Measurements from ENCODE around the gene HAX1.
"Not testable (repeated sequence)": the region's sequence is repeated elsewhere in the genome, so short reads cannot be mapped to it uniquely, and the experiment has no call there.

Gene HAX1

DNA sequence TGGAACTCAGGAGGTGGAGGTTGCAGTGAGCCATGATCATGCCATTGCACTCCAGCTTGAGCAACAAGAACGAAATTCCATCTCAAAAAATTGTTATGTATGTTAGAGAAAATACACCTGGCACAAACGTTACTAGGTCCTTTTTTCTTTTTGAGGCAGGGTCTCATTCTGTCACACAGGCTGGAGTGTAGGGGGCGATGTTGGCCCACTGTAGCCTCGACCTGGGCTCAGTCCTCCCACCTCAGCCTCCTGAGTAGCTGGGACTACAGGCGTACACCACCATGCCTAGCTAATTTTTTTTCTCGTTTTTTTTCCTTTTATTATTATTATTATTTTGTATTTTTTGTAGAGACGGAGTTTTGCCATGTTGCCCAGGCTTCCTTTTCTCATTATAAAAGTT, 4.4 kb downstream of the HAX1 start:
- no peak for DNase-seq (ENCODE audit: low spot score)

DNA sequence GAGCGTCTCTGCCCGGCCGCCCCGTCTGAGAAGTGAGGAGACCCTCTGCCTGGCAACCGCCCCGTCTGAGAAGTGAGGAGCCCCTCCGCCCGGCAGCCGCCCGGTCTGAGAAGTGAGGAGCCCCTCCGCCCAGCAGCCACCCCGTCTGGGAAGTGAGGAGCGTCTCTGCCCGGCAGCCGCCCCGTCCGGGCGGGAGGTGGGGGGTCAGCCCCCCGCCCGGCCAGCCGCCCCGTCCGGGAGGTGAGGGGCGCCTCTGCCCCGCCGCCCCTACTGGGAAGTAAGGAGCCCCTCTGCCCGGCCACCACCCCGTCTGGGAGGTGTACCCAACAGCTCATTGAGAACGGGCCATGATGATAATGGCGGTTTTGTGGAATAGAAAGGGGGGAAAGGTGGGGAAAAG, 15.2 kb downstream of the HAX1 start:
- DNase-seq (ENCODE audit: low spot score), result not testable (repeated sequence)

DNA sequence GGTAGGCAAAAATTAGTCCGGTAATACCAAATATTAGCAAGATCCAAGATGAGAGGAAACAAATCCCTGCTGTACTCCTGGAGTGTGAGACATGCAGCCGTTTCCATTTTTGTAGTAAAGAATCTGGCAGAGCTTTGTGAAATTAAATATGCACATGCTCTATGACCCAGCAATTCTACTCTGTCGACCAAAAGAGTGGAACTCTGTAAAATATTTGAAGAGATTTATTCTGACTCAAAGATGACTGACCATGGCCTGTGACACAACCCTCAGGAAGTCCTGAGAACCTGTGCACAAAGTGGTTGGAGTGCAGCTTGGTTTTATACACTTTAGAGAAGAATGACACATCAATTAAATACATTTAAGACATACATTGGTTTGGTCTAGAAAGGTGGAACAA, 16.2 kb downstream of the HAX1 start:
- DNase-seq (ENCODE audit: low spot score), result peak; percentile 49

DNA sequence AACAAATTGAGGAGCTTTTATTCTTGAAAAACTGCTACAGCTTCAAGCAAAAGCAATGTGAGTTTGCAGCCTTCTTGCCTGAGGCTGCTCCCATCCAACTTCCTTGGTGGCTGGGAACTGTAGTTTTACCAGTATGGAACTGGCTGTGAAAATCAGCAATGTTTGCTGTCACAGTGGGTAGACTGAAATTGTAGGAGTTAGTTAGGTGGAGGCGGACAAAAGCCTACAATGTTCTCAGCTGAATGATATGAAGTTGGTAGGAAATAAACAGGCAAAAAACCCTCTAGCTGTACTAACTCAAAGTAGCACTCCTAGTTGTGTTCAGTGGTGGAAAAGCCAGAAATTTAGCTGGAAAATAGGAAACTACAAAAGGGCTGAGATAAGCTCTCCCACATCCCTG, 18.5 kb downstream of the HAX1 start:
- no peak for DNase-seq (ENCODE audit: low spot score)

DNA sequence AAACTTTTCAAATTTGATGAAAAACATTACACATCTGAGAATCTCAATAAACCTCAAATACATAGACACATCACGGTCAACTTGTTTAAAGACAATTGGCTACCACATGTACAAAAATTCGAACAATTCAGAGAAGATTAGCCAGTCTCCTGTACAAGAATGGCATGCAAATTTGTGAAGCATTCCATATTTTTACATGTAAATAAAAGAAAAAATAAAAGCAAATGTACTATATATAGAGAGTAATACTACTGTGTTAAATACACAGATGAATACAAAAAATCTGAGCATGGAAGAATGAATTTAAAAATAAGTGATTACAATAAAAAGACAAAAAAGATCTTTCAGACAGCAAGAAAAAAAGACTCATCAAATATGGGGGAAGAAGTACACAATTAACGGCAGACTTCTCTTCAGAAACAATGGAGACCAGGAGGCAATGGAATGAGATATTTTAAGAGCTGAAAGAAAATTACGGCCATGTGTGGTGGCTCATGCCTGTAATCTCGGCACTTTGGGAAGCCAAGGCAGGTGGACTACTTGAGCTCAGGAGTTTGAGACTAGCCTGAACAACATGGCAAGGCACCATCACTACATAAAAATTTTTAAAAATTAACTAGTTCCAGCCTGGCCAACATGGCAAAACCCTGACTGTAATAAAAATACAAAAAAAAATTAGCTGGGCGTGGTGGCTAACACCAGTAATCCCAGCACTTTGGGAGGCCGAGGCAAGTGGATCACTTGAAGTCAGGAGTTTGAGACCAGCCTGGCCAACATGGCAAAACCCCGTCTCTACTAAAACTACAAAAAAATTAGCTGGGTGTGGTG, 23.2 kb downstream of the HAX1 start:
- peak; percentile 35 for DNase-seq (ENCODE audit: low spot score)

DNA sequence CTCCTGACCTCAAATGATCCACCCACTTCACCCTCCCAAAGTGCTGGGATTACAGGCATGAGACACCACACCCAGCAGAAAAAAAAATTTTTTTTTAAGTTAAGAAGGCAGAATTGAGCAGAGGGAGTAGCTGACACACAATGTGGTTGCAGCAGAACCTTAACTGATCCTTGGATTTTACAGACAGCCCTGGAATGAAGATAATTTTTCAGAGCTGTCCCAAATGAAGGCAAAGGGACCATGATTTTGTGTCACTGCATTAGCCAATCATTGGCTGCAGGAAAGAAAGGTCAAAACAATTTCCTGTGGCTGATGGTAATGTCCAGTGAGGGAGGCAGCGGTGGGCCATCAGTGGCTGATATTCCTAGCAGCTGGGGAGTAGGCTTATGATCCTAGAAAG, 29.2 kb downstream of the HAX1 start:
- DNase-seq (ENCODE audit: low spot score), result no peak

DNA sequence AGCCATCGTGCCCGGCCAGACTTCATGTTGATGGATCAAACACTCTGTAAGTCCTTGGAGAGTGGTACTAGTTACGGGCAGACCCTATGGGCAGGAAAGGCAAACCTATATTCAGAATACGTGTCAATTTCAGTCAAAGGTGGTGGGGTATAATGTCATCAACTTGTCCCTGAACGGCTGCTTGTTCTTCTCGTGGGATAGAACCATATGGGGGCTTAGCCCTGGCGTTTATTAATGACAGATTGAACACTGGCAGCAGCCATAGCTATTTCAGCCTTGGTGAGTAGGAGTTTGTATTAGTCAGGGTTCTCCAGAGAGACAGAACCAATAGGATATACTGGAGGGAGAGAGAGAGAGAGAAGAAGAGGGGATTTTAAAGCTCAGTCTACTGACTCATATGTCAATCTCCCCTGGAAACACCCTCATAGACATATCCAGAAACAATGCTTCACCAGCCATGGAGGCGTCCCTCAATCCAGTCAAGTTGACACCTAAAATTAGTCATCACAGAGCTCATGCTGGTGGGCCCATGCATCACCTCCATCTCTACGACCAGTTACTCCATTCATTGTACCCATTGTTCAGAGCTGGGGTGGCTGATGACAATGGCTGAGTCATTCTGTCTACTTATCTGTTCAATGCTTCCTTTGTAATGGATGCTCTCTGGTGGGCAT, 32.4 kb downstream of the HAX1 start:
- DNase-seq (ENCODE audit: low spot score), result peak; percentile 70

DNA sequence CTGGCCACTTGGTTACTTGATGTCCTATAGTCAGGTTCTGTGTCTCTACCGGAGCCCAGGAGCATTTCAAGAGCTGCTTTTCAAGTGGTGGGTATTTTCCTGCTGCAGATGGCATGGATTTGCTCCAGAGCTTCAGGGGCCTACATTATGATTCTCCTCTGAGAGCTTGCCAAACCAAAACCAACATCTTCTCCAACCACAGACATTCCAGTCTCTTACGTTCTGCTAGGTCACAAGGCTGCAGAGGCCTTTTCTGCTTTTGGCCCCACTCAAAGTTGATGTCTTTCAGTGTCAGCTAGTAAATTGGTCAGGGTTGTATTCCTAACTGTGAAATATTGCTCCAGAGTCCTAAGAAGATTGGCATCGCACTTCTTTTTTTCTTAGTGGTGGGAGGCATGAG, 33.7 kb downstream of the HAX1 start:
- DNase-seq (ENCODE audit: low spot score), result no peak

DNA sequence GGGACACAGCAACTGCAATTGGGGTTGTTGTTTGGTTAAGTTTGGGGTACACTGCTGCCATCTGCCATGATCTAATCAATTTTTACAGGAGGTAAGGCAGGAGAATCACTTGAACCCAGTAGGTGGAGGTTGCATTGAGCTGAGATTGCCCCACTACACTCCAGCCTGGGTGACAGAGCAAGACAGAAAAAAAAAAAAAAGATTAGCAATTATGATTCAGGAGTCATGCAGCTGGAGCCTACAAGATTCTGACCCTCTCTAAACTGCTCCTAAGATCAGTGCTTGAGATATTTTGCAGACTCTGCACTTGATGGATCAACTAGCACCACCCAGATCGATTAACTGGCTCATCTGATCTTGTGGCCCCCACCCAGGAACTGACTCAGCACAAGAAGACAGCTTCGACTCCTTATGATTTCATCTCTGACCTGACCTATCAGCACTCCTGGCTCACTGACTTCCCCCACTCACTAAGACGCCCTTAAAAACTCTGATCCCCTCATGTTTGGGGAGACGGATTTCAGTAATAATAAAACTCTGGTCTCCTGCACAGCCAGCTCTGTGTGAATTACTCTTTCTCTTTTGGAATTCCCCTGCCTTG, 35.3 kb downstream of the HAX1 start:
- DNase-seq (ENCODE audit: low spot score), result not testable (repeated sequence)

DNA sequence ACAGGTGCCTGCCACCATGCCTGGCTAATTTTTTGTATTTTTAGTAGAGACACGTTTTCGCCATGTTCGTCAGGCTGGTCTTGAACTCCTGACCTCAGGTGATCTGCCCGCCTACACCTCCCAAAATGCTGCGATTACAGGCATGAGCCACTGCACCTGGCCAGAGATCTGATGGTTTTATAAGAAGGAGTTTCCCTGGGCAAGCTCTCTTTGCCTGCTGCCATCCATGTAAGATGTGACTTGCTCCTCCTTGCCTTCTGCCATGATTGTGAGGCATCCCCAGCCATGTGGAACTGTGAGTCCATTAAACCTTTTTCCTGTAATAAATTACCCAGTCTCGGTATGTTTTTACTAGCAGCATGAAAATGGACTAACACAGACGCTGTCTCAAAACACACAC, 36.7 kb downstream of the HAX1 start:
- DNase-seq (ENCODE audit: low spot score), result not testable (repeated sequence)

DNA sequence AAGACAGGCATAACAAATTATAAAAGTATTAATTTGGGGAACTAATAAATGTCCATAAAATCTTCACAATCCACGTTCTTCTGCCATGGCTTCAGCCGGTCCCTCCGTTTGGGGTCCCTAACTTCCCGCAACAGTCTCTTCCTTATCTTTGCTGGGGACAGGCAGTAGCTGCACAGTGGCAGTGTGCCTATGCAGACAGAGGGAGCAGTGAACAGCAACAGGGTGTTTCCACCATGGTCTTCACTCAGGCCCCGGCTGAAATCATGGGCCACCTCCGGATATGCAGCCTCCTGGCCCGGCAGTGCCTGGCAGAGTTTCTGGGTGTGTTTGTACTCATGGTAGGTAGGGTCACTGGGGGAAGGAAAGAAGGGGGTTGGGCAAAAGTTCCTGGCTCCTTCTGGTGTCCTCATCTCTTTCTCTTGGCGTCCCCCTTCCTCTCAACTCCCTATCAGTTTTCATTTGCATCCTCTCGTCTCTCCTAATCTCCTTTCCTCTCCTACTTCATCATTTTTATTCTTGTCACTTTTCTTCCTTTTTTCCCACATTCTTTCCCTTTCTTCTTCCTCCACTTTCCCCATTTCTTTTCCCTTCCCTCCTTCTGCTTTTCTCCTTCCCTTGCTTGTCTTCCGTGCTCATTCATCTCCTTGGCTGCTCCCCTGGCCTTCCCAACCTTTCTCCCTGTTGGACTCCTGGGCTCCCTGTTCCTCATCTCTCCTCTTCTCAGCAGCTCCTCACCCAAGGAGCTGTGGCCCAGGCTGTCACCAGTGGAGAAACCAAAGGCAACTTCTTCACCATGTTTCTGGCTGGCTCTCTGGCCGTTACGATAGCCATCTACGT, 40.0 kb downstream of the HAX1 start:
- DNase-seq (ENCODE audit: low spot score), result not testable (repeated sequence)

DNA sequence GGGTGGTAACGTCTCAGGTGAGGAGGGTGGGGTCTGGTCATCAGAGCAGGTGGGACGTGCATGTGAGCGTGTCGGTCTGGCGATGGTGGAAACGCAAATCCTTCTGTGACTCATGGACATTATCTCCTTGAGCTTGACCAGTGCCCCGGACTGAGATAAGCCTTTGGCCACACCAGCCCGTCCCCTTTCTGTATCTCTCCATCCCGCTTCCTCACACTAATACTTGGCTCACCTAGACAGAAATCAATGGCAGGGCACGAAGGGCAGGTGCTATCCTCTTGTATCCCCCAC, 40.6 kb downstream of the HAX1 start:
- DNase-seq (ENCODE audit: low spot score), result no peak

DNA sequence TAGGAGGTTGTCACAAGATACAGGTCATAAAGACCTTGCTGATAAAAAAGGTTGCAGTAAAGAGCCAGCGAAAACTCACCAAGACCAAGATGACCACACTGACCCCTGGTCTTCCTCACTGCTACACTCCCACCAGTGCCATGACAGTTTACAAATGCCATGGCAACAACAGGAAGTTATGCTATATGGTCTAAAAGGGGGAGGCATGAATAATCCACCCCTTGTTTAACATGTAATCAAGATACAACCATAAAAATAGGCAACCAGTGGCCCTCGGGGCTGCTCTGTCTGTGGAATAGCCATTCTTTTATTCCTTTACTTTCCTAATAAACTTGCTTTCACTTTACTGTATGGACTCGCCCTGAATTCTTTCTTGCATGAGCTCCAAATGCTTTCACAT, 41.8 kb downstream of the HAX1 start:
- DNase-seq (ENCODE audit: low spot score), result not testable (repeated sequence)

DNA sequence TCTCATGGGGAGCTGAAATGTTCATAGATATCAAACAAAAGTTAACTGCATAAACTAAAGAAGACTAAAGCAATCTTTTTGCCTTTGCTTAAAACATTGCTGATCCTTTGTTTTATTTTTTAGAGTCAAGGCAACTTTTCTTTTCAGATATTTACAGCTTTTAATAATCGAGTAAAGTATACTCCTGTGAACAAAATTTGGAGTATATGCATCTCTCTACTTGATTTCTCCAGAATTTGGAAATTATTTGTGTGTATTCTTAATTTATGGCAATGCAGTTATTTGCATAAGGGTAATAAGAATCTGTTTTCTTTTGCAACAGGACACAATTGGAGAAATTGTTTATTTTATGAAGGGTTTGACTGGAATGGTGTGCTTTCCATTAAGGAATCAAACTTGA, 44.3 kb downstream of the HAX1 start:
- no peak for DNase-seq (ENCODE audit: low spot score)

DNA sequence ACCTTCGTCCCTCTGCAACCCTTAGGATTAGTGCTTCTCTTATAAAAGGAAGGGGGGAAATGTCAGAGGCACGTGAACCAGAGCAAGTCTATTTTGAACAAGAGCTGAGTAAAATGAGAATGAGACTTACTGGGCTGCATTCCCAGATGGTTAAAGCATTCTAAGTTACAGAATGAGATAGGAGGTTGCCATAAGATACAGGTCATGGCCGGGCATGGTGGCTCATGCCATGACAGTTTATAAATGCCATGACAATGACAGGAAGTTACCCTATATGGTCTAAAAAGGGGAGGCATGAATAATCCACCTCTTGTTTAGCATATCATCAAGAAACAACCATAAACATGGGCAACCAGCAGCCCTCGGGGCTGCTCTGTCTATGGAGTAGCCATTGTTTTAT, 46.0 kb downstream of the HAX1 start:
- peak; percentile 40 for DNase-seq (ENCODE audit: low spot score)

DNA sequence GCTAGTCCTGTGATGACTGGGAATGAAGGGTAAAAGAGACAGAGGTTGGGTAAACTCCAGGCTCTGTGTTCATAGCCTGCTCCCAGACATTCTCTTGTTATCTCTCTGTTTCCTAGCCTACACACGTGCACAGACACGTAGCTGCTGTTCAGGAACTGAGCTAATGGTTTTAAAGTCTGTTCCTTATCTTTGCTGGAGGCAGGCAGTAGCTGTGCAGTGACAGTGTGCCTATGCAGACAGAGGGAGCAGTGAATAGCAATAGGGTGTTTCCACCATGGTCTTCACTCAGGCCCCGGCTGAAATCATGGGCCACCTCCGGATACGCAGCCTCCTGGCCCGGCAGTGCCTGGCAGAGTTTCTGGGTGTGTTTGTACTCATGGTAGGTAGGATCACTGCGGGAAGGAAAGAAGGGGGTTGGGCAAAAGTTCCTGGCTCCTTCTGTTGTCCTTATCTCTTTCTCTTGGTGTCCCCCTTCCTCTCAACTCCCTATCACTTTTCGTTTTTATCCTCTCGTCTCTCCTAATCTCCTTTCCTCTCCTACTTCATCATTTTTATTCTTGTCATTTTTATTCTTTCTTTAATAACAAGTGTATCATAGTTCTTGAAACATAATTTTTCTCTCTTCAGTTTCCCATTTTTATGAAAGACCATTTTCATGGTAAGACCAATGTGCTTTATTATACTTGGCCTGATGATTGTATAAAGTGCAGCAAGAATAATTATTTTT, 48.6 kb downstream of the HAX1 start, which contains the start of gene AQP10:
AQP10 (plus strand) TSS at position 212 of the 727 bp plus-strand sequence; CDS start at position 275, 63 bp downstream.
- no peak for DNase-seq (ENCODE audit: low spot score)

DNA sequence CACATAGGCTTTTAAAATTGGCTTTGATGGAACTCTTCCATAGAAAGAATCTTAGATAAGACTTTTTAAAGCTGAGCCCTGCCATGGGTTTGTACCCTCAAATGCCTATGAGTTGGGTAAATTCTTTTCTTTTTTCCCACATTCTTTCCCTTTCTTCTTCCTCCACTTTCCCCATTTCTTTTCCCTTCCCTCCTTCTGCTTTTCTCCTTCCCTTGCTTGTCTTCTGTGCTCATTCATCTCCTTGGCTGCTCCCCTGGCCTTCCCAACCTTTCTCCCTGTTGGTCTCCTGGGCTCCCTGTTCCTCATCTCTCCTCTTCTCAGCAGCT, 49.1 kb downstream of the HAX1 start:
- not testable (repeated sequence) for DNase-seq (ENCODE audit: low spot score)

DNA sequence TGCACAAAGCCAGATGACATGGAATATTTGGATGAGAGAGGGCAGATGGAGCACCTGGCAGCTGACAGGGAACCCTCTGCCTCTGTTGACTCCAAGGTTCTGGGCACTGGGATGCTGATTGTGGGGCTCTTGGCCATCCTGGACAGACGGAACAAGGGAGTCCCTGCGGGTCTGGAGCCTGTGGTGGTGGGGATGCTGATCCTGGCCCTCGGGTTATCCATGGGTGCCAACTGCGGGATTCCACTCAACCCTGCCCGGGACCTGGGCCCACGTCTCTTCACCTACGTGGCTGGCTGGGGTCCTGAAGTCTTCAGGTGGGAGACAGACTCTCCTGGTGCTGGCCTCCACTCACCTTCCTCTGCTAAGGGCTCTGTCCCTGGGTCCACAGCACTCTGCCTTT, 51.1 kb downstream of the HAX1 start:
- DNase-seq (ENCODE audit: low spot score), result no peak

DNA sequence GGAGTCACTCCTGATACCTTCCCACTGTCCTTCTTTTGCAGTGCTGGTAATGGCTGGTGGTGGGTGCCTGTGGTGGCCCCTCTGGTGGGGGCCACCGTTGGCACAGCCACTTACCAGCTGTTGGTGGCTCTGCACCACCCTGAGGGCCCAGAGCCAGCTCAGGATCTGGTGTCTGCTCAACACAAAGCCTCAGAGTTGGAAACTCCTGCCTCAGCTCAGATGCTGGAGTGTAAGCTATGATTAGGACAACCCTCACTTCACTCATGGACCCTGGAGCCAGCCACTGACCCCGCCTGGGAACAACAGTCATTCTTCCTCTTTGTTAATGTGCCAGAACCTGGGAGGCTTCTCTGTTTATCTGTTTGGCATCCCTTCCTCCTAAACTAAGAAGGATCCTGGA, 51.8 kb downstream of the HAX1 start:
- no peak for DNase-seq (ENCODE audit: low spot score)

DNA sequence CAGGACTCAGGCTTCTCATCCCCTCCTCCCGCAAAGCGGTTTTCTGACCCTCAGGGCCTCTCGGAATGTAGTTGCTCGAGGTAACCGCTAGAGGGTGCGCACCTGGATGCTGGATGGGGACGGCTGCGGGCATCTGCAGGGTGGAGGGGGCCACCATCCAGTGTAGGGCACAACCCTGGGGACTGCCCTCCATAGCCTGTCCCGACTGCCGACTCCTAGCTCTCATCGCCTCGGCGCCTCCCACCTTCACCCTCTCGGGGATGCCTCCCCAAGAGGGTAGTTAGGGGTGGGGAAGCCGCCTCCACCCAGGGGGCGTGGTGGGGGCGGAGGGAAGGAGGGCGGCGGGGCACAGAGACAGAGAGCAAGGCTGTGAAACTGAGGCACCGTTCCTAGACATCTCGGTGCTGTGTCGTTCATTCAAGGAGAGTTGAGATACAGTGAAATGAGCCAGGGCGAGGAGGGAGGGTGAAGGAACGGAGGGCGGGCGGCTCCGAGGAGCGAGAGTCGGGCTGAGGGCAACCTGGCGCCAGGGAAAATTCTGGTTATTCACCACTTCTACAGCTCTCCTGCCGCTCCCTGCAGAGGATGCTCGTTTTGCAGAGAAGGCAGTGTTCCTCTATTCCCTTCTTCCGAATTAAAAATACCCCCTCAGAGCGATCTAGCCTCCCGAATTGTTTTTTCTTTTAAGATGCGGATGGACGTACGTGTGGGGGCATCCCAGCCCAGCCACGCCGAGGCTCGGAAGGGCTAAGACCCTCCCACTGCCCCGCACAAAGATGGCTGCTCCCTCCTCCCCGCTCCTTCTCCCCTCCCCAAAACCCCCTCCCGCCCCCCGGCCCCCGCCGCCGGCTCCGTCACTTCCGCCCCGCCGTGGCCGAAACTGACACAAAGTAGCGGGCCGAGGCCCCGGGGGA, 52.5 kb downstream of the HAX1 start, which contains the start of gene ATP8B2:
ATP8B2 (plus strand) TSS at position 857 of the 914 bp plus-strand sequence. CDS start 2,617 bp downstream, outside the sequence.
- DNase-seq (ENCODE audit: low spot score), result no peak
